K562 (cell line): Measurements from ENCODE around the gene DLGAP1. TPM values are rescaled to one million over a fixed set of nuclear protein-coding genes. Genes with fewer than 3 reads are reported as not detected.

ENCODE experiments used
- ATAC-seq: fragments of 200-7000 bp; cut with Tn5 transposase; 3 replicates; pipeline ENCODE4 v1.9.1; 2020; ENCODE audit warnings: moderate library complexity
- BruUV-seq: library from RNA; stranded (reverse); fragments of 400-500 nt; replicated peaks from 2 replicates; lab custom pipeline; 2021; lab: Mats Ljungman, UMichigan
- CTCF ChIA-PET: fragments of 300-600 bp; formaldehyde crosslinking; extraction: SDS; loops from one replicate; lab custom pipeline; 2021; ENCODE audit warnings: low intra/inter-chr PET ratio; lab: Yijun Ruan, JAX
- POLR2A ChIA-PET: fragments of 300-600, 350-650 bp; sonication (Branson Sonifier 250); formaldehyde crosslinking; extraction: SDS; loops from one replicate; lab custom pipeline; 2021; ENCODE audit warnings: antibody characterized with exemption, inconsistent platforms; lab: Yijun Ruan, JAX
- DNase-seq, 4 experiments: peaks; one replicate each; pipeline versions ENCODE4 v3.0.0 to v3.0.0-alpha.2; 2011 to 2018; ENCODE audit warnings: low spot score in 3 of 4, mixed read lengths in 3 of 4; ENCODE audit errors: extremely low read depth in 1 of 4
- FAIRE-seq: peaks from 2 replicates; lab custom pipeline; 2011; peaks lifted over from hg19 to GRCh38; lab: Jason Lieb, UNC
- H2AFZ ChIP-seq: 2 replicates; pipeline ENCODE4 v1.6.0; 2011; ENCODE audit warnings: low read depth, low read length, control low read depth, inconsistent platforms
- H3K27ac ChIP-seq: fragments of 200-600 bp; 3 replicates; pipeline ENCODE4 v1.8.0; 2011; ENCODE audit warnings: low read depth, mild to moderate bottlenecking, control low read depth, inconsistent platforms, low read length, moderate library complexity, mixed read lengths; ENCODE audit errors: extremely low read depth
- H3K27me3 ChIP-seq, 2 experiments: fragments of 300-600 bp in 1 of 2; 2 replicates in 1 of 2; 3 replicates in 1 of 2; pipeline versions ENCODE4 v1.6.0 to v1.8.0; 2011; ENCODE audit warnings: inconsistent platforms in 2 of 2, low read length in 2 of 2, mild to moderate bottlenecking in 1 of 2, mixed read lengths in 1 of 2, moderate library complexity in 1 of 2; ENCODE audit not compliant: control insufficient read depth in 2 of 2, insufficient read depth in 2 of 2
- H3K36me3 ChIP-seq: fragments of 300-600 bp; 3 replicates; pipeline ENCODE4 v1.8.0; 2011; ENCODE audit warnings: mild to moderate bottlenecking, low read length, inconsistent platforms; ENCODE audit not compliant: control insufficient read depth, insufficient read depth
- H3K4me1 ChIP-seq, 2 experiments: fragments of 200-600 bp in 1 of 2; replicated peaks in 1 of 2; 2 replicates in 1 of 2; 3 replicates in 1 of 2; pipeline versions ENCODE4 v1.5.1 to v1.8.0; 2011; ENCODE audit warnings: inconsistent platforms in 2 of 2, low read length in 2 of 2, mild to moderate bottlenecking in 1 of 2, mixed read lengths in 1 of 2, moderate library complexity in 1 of 2; ENCODE audit not compliant: control insufficient read depth in 2 of 2, insufficient read depth in 2 of 2
- H3K4me2 ChIP-seq: 2 replicates; pipeline ENCODE4 v1.6.1; 2011; ENCODE audit warnings: low read length, control low read depth, inconsistent platforms, mixed read lengths; ENCODE audit not compliant: insufficient read depth
- H3K4me3 ChIP-seq: fragments of 200-600 bp; sonication (generic), shearing (Covaris generic); 2 replicates; pipeline ENCODE4 v1.5.1; 2016; ENCODE audit warnings: control low read depth, inconsistent platforms
- H3K79me2 ChIP-seq: fragments of 200-600 bp; 3 replicates; pipeline ENCODE4 v1.8.0; 2011; ENCODE audit warnings: low read length, inconsistent platforms; ENCODE audit not compliant: control insufficient read depth, insufficient read depth
- H3K9ac ChIP-seq, 2 experiments: 2 replicates each; pipeline versions ENCODE4 v1.6.0 to v1.6.1; 2011; ENCODE audit warnings: low read depth in 2 of 2, low read length in 2 of 2, control low read depth in 1 of 2, inconsistent platforms in 1 of 2, mild to moderate bottlenecking in 1 of 2, mixed read lengths in 1 of 2; ENCODE audit not compliant: insufficient read depth in 1 of 2
- H3K9me1 ChIP-seq: one replicate; pipeline ENCODE4 v1.6.0; 2011; ENCODE audit warnings: inconsistent platforms, mild to moderate bottlenecking, low read length, moderate library complexity; ENCODE audit not compliant: control insufficient read depth, insufficient read depth
- H3K9me3 ChIP-seq: replicated peaks from 2 replicates; pipeline ENCODE4 v1.5.1; 2011; ENCODE audit warnings: low read depth, low read length, inconsistent platforms; ENCODE audit not compliant: control insufficient read depth, insufficient read depth
- H4K20me1 ChIP-seq: replicated peaks from 2 replicates; pipeline ENCODE4 v1.6.1; 2011; ENCODE audit warnings: low read length, inconsistent platforms, mixed read lengths; ENCODE audit not compliant: control insufficient read depth, insufficient read depth
- PRPF4 ChIP-seq: fragments of 200-400 bp; formaldehyde crosslinking; IDR thresholded peaks from one replicate; pipeline ENCODE4 v1.6.1; 2017; ENCODE audit warnings: low read length, low read depth, mild to moderate bottlenecking; ENCODE audit not compliant: insufficient read depth, poor library complexity, severe bottlenecking
- SNRNP70 ChIP-seq: fragments of 200-400 bp; formaldehyde crosslinking; optimal IDR thresholded peaks from 2 replicates; pipeline ENCODE3; 2017; ENCODE audit warnings: low read depth, low read length
- SUPT5H ChIP-seq: fragments of 450-650 bp; IDR thresholded peaks from 2 replicates; pipeline ENCODE4 v1.6.1; 2016
- ZFP1 ChIP-seq: fragments of 450-650 bp; formaldehyde crosslinking; IDR thresholded peaks from 2 replicates; pipeline ENCODE4 v1.4.0; 2020; ENCODE audit warnings: mild to moderate bottlenecking, mixed read lengths
- WGBS: fragments of 100-300 bp; shearing (Covaris generic); methylation state at CpG from one replicate; pipeline ENCODE4 v1.1.6; 2016; ENCODE audit warnings: low coverage, mixed read lengths; ENCODE audit not compliant: insufficient coverage; ENCODE audit errors: missing lambda C conversion rate; 5-methylcytosine and 5-hydroxymethylcytosine counted together
- in situ Hi-C: fragments of 300-500 bp; cut with MboI; formaldehyde crosslinking; loops from 4 replicates; pipeline ENCODE4 v1.15.0; 2018; ENCODE audit warnings: inconsistent platforms, mixed read lengths
- intact Hi-C: fragments of 100-400 bp; cut with micrococcal nuclease; formaldehyde crosslinking; loops from 2 replicates; pipeline ENCODE4 v1.14.2; 2022
- polyA plus RNA-seq, 8 experiments: library from polyadenylated mRNA; depleted of rRNA in 4 of 8; stranded (reverse) in 5 of 8; unstranded in 3 of 8; fragments of >200 nt; fragmentation: Nextera tagmentation in 2 of 8; fragmentation: Illumina TruSeq in 1 of 8; extraction: Ambion mirVana in 2 of 8; extraction: Trizol in 1 of 8; gene quantifications; 2 replicates each; pipeline versions ENCODE4 v1.2.1 to v1.2.3, GENCODE V29; 2011 to 2014; ENCODE audit warnings: inconsistent platforms in 1 of 8, missing spikeins in 1 of 8
- total RNA-seq, 7 experiments: library from RNA; depleted of rRNA in 6 of 7; stranded (reverse); fragments of >200 nt in 6 of 7; fragmentation: Illumina TruSeq in 2 of 7; extraction: Trizol in 2 of 7; gene quantifications; 2 replicates each; pipeline versions ENCODE4 v1.2.1 to v1.2.3, GENCODE V29; 2011 to 2021; ENCODE audit warnings: low replicate concordance in 1 of 7
- TF ChIP-seq, protein P1 (sequence below): fragments of 450-650 bp; formaldehyde crosslinking; IDR thresholded peaks from 2 replicates; pipeline ENCODE4 v1.4.0; 2022; ENCODE audit warnings: mild to moderate bottlenecking, moderate library complexity
- TF ChIP-seq, protein P2 (sequence below): fragments of 450-650 bp; formaldehyde crosslinking; IDR thresholded peaks from 2 replicates; pipeline ENCODE4 v1.4.0; 2020; ENCODE audit warnings: mild to moderate bottlenecking

Gene DLGAP1
- total and polyA plus RNA-seq, 9 of the 15 experiments (the other 6 are each of a cell fraction or from before 2014, with no cell fraction given), result 0.04 to 0.22 (median 0.08) TPM

DNA sequence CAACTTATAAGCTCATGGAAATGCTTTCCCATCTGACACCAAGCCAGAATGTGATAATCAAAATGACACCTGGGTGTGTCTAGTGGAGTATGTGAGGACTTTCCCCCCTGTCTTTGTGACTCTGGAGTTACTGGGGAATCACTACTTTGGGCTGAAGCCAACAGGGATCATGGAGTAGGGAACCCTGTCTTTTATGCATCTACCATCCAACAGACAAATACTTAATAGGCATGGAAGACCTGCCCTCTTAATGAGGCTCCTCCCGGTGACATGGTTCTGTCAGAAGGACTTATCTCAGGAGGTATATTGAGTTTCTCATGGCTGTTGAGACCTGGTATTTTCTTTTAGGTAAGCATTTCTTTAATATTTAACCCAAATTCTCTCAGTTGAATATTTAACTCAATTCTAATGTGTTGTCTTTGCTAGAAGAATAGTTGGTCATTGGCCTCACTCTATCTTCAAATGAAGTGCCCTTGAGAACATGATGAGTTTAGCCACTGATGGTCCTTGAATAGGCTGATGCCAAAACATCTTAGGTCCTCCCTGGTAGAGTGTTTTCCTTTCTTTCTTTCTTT, 963.0 kb downstream of the DLGAP1 start:
- no peak for ATAC-seq
- H3K27me3 ChIP-seq, result no peaks in the 10 kb centered on the region
- WGBS, result 0% methylated on average over 1 of the region's 1 CpG
- no peak overlapping the region for H2AFZ ChIP-seq
- H3K9ac ChIP-seq, result no peak overlapping the region
- CTCF ChIA-PET, result no interaction called here
- TF ChIP-seq SUPT5H, result no peak
- no peak for TF ChIP-seq ZFP1 (CRISPR knock-in tag)
- TF ChIP-seq SNRNP70, result no peak
- TF ChIP-seq, protein P1, sequence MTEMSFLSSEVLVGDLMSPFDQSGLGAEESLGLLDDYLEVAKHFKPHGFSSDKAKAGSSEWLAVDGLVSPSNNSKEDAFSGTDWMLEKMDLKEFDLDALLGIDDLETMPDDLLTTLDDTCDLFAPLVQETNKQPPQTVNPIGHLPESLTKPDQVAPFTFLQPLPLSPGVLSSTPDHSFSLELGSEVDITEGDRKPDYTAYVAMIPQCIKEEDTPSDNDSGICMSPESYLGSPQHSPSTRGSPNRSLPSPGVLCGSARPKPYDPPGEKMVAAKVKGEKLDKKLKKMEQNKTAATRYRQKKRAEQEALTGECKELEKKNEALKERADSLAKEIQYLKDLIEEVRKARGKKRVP (CRISPR knock-in tag), result no peak
- TF ChIP-seq, protein P2, sequence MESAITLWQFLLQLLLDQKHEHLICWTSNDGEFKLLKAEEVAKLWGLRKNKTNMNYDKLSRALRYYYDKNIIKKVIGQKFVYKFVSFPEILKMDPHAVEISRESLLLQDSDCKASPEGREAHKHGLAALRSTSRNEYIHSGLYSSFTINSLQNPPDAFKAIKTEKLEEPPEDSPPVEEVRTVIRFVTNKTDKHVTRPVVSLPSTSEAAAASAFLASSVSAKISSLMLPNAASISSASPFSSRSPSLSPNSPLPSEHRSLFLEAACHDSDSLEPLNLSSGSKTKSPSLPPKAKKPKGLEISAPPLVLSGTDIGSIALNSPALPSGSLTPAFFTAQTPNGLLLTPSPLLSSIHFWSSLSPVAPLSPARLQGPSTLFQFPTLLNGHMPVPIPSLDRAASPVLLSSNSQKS (CRISPR knock-in tag), result no peak
- TF ChIP-seq PRPF4, result no peak
- POLR2A ChIA-PET, result interaction anchor here (0.9 kb wide), 1 partner anchor 14 kb away, joined by 3 read pairs; no protein-coding TSS in a partner anchor
- no peak overlapping the region for H3K4me3 ChIP-seq
- no TSS peak for BruUV-seq
- FAIRE-seq, result no peak
- no peaks in the 10 kb centered on the region for H4K20me1 ChIP-seq
- no peaks in the 10 kb centered on the region for H3K4me1 ChIP-seq
- H3K9me1 ChIP-seq, result no peaks in the 10 kb centered on the region
- H3K9me3 ChIP-seq, result no peaks in the 10 kb centered on the region
- in situ Hi-C loops, result no loop called here
- H3K36me3 ChIP-seq, result no peaks in the 10 kb centered on the region
- intact Hi-C loops, result no loop called here
- no peak overlapping the region for H3K27ac ChIP-seq
- no peaks in the 10 kb centered on the region for H3K79me2 ChIP-seq
- H3K4me2 ChIP-seq, result no peak overlapping the region
- DNase-seq, result no peak
